ENCODE results near the gene INPP5F.
A peak's percentile ranks its signal among the peaks of the same experiment; 100 is the strongest.
"Not testable (repeated sequence)": the region's sequence is repeated elsewhere in the genome, so short reads cannot be mapped to it uniquely, and the experiment has no call there.

INPP5F gene

DNA sequence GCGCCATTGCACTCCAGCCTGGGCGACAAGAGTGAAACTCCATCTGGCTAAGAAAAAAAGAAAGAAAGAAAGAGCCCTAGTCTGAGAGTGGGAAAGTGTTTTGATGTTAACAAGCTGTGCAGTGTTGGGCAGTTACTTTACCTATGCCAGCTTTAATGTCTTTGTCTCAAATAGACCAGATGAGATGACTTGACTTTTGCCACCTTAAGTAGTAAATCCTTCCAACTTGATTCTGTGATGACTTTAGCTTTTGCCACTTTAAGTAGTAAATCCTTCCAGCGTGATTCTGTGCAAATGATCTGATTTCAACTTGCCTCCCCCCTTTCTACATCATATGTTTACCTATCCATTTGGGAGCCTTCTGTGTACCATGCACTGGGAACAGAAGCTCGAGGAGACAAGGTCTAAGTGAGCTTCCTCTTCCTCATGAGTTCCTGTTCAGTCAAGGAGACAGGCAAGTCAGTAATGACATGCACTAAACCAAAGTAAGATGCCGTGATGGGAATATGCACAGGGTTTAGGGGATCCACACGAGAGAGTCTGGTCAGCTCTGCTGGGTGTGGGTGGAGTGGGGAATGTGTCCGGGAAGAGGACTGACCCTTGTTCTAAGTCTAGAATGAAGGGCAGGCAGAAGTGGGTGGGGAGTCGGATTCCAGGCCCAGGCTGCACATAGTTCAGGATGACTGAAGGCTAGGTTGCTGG, 17.2 kb downstream of the INPP5F start:
- ATAC-seq: no peak

DNA sequence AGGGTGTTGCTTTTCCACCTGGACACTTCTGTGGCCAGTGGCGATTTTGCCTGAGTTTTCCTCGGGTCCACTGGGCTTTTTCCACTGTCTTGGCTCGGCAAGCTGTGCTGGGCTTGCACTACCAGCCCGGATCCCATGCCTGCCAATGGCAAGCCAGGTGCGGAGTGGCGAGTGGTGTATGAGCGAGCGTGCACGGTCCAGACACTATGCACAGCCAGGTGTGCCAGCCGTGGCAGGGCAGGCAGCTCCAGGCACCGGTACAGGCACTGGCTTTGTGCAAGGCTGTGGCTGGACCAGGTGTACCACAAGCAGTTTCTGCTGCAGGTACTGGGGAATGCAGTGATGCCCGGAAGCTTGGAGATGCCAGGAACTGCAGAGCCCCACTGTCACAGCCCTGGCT, 22.1 kb downstream of the INPP5F start:
- ATAC-seq: no peak

DNA sequence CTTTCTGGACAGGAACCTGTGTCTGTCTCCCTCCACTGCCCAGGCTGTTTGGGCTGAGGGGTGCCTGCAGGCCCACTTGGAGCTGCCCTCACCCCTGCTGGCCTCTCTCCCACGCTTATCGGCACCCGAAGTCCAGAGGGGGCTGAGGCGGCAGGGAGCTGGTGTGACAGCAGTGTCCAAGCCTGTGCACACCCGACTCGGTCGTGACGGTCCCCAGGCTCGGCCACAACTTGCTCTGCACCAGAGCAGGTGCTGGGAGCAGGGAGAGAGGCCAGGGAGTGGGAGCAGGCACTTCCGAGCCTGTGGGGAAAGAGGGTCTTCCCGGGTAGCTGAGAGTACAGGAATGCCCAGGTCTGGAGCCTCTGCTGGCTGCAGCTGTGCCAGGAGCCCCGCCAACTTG, 23.0 kb downstream of the INPP5F start:
- ATAC-seq: no peak

DNA sequence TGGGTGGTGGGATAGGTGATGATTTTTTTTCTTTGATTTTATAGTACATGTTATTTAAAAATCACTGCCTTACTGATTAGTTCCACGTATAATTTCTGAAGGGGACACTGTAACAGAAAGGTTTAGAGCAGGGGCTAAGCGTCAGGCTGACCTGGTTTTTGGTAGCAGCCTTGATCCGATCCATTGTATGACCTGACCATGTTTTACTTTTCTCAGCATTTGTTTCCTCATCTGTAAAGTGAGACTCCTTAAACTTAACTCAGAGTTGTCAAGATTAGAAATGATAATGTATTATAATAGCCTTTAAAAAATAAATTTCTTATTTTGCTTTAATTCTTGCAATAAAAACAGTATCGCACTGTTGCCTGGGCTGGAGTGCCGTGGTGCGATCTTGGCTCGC, 23.6 kb downstream of the INPP5F start:
- ATAC-seq: no peak

DNA sequence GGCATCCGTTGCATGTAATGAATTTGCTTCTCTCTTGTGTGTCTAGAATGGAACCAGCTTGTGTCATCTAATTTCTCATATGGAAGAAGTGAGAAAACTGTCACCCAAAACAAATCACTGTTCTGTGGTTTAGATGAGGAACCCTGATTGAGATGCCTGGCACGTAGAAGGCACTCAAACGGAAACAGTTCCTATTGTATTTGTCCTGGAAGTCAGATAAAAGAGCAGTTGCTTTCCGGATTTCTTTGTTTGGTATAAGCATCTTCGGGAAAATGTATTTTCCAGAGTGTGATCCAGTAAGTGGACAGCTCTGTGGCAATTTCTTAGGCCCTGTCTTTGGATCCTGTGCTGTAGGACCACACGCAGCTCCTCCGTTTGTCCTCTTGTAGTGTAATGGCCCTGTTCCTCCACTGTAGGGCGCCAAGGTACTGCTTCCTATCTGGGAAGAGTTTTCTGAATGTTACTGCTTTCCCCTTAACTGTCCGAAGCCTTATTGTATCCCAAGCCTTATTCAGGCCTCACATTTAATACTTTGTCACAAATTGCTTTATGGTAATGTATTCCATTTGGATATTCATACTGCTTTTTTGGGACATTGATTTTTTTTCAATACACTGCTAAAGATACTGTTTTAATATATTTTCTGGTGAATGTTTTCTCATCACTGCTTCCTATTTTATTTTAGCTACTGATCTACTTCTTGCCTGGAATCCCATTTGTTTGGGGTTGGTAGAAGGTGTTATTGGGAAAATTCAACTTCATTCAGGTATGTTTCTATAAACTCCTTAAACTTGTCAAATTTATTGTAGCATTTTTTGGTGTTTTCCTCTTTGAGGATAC, 24.8 kb downstream of the INPP5F start:
- ATAC-seq: peak; percentile 79 to 81

DNA sequence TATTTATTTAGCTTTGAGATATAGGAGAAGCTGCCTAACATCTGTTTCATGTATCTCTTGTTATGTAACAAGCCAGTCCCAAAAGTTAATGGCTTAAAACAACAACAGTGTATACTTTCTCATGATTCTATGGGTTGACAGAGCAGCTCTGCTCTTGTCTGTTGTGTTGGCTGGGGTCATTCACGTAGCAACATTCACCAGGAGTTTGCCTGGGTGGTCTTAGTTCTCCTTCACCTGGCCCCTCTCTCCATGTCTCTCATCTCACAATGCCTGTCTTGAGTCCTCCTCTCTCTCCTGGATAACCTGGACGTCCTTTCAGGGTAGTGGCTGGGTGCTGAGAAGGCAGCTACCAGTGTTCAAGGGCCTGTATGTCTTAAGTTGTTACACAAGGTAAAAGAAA, 27.5 kb downstream of the INPP5F start:
- ATAC-seq: no peak

DNA sequence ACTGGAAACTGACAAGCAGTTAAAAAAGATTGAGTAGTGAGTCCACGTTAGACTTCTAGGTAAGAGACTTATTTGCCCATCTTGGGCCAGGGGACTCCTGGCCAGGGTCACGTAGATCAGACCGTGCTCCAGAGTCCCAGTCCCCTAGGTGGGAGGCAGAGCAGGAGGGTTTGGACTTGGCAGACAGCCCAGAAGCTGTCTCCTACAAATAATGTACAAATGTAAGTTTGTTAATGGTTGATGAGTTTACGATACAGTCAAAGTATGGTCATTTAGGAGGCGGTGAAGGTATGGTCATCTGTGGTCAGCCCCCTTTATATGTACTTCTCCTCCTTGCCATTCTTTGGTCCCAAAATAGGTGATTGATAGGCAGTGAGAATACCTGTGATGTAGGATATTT, 28.2 kb downstream of the INPP5F start:
- ATAC-seq: no peak

DNA sequence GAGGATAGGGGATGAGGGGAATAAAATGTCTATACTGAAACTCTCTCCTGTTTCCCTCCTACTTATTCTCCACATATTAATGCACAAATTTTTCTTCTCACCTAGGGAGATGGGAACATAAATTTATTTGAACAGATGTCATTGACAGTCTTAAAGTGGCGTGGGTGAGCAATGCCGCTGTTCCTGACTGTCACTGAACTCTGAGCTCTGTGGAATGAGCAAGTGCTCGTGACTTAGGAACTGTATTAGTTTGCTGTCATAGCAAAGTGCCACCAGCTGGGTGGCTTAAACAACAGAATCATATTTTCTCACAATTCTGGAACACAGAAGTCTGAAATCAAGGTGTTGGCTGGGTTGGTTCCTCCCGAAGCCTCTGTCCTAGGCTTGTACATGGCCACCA, 29.1 kb downstream of the INPP5F start:
- ATAC-seq: no peak

DNA sequence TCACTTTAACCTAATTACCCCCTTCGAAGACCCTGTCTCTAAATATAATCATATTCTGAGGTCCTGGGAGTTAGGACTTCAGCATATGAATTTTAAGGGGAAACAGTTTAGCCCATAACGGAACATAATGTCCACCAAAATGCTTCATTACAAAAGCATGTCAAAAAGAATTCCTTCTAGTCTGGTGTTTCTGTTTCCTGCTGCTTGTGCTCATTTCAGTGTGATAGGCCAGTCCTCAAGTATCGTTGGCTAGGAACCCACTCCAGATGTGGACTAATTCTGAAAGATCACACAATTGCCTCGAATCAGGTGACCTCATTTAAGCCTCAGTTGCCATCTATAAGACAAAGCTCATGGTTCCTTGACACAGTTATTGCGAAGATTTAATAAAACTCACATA, 29.6 kb downstream of the INPP5F start:
- ATAC-seq: no peak

DNA sequence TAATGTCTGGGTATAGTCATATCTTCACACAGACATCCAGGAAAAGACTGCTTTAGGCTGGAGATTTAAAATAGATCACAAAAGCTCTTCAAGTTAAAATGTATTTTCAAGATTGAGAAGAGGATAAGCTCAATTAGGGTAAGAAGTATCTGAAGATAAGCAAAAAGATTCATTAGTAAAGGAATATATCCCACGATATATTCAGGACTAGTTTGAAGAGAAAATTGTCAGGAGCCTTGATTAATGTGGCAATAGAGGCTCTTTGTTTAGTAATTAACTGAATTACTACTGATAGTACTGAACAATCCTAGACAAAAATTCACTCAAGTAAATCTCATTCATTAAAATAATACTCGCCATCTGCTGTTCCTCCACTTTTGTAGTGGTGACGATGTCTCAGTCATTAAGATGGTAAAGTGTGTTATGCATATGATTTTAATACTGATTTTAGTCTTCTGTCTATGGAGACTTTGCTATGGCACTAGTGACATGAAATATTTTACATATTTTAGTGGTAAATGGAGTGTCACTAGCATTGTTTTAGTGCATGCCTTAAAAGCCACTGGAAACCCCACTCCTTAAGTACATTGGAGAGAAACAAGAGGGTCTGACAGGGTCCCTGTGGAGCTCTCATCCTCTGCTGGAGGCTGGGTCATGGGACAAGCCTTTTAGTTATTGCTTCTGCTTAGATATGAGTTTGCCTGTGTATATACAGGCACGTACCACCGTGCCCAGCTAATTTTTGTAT, 32.8 kb downstream of the INPP5F start:
- ATAC-seq: no peak

DNA sequence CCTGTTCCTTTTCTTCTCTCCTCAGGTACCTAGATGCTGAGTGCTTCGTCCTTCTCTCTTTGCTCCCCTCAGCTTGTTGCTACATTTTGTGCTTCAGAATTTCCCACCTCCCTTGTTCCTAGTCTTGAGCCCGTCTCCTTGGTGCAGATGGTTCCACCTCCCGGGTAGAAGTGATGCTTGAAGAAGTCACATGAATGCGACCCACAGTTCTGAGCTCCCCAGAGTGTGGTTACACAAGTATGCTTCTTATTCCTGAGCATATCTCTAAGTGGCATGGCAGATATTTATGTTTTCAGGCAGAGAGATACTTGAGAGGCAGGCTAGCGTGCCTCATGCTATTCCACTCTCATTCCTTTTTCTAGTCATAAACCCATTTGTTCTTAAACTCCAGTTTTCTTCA, 34.0 kb downstream of the INPP5F start:
- no peak for ATAC-seq

DNA sequence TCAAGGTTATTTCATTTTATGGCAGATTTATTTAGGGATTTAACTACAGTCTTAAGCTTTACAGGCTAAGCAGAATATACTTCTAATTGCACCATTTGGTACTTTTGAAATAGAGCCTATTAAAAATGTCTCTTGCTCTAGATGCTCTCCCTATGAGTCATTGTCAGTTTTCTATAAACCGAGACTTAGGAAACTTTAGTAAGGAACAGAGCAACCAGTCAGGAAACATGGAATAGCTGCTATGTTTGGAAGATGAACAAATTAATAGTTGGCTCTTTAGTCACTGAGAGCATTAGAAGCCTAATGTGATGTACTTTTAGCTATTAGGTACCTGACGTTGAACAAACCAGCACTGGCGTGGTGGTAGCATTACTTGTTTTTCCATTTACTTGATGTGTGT, 35.3 kb downstream of the INPP5F start:
- no peak for ATAC-seq

DNA sequence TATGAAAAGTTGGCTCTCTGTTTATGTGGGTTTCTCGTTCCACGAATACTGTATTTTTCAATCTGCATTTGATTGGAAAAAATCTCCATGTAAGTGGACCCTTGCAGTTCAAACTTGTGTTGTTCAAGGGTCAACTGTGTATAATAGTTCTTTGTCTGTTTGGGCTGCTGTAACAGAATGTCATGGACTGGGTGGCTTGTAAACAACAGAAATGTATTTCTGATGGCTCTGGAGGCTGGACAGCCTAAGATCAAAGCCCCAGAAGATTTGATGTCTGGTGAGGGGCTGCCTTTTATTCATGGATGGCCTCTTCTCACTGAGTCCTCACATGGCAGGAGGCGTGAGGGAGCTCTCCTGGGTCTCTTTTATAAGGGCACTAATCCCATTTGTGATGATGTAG, 36.2 kb downstream of the INPP5F start:
- no peak for ATAC-seq

DNA sequence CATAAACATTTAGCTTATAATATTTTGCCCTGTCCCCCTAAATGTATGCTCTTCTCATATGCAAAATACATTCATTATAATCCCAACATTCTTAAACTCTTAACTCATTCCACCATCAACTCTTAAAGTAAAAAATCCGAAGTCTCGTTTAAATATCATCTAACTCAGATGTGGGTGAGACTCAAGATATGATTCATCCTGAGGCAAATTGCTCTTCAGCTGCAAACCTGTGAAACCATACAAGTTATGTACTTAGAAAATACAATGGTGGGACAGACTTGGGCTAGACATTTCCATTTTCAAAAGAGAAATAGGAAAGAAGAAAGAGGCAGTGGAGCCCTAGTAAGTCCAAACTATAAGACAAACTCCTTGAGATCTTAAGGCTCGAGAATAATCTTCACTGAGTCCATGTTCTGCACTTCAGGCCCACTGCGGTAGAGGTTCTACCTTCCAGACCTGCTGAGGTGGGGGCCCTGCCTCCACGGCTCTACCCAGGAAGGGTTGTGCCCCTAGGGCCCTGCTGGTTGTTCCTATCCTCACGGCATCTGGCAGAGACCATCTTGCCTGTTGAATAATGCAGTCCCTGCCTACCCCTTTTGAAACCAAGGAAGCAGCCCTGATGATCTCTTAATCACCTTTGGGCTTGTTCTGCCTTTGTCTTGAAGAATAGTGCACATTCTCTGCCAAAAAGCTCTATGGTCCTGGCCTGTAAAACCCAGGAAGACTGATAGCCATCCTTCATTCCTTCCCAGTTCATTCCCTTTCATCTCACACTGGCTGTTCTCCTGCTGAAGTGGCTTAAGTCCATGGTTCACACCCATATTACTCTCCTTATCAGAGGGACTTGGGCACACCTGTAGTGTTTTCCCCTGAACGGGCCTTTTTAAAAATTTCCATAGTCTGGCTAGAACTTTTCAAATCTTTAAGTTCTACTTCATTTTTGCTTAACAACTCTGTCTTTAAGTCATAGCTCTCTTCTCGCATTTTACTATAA, 37.3 kb downstream of the INPP5F start:
- peak; percentile 49 to 58 for ATAC-seq

DNA sequence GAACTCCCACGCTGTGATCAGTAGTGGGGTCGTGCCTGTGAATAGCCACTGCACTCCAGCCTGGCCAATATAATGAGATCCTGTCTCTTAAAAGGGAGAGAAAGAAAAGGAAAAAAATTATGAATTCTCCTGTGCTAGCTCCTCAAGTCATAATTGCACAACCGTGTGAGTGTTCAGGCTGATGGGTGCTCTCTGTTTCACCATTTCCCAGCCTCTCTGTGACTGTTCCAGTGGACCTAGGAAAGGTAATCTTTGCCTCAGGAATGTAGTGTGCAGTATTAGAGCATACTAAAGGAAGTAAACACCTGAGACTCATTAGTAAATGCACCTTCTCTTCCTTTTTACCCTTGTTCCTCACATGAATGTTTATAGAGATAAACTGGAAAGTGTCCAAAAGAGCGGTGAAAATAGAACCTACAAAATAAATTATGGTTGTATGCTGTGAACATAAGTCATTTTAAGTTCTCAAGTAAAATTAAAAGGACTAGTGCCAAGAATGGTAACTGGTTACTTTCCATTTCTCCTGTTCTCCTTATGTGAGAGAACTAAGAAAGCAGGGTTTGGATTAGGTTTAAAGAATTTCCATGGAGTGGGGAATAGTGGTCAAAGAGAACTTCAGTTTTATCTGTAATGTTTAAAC, 42.7 kb downstream of the INPP5F start:
- no peak for ATAC-seq

DNA sequence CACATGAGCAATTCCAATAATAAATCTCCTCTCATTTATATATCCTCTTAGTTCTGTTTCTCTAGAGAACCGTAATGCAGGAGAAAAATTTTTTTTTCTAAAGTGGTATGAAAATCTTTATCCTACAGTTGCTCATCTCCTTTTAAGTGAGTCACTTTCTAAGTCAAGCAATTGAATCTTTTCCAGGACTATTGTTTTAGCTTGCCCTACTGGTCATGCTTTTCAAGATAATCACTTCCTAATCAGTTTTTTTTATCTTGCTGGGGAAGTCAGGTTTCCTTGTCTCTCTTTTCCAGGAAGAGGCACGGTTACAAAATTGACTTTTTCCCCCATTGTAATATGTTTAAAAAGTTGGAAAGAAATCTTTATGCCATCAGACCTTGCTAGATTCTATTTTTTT, 44.0 kb downstream of the INPP5F start:
- no peak for ATAC-seq

DNA sequence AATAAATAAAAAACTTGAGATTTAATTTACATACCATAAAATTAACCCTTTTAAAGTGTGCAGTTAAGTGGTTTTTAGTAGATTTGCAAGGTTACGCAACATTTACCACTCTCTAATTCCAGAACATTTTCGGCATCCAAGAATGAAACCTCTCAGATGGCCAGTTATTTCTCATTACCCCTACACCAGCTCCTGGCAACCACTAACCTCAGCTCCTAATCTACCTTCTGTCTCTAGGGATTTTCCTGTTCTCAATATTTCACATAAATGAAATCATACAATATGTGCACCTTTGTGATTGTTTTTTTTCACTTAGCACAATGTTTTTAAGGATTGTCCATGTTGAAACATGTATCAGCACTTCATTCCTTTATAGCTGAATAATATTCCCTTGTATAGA, 45.1 kb downstream of the INPP5F start:
- no peak for ATAC-seq

DNA sequence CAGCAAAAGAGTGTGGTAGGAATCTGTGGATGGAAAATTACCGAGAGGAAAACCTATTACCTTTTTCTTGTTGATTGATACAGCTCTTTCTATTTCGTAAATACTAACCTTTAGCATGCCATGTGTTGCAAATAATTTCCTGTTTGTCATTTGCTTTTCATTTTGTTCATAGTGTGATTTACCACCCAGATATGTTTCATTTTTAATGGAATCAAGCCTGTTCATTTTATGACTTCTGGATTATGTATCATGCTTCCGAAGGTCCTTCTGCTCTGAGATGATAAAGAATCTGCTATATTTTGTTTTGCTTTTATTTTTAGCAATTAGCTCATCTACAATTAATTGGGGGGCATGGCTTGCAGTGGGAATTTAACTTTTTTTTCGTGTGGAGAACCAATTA, 46.5 kb downstream of the INPP5F start:
- ATAC-seq: no peak

DNA sequence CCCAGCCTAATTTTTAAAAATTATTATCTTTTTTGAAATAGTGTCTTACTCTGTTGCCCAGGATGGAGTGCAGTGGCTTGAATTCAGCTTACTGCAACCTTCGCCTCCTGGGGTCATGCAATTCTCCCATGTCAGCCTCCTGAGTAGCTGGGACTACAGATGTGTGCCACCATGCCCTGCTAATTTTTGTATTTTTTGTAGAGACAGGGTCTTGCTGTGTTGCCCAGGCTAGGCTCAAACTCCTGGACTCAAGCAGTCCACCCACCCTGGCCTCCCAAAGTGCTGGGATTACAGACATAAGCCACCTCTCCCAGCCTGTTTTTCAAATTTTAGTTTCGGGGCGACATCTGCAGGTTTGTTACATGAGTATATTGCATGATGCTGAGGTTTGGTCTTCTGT, 47.2 kb downstream of the INPP5F start:
- not testable (repeated sequence) for ATAC-seq

DNA sequence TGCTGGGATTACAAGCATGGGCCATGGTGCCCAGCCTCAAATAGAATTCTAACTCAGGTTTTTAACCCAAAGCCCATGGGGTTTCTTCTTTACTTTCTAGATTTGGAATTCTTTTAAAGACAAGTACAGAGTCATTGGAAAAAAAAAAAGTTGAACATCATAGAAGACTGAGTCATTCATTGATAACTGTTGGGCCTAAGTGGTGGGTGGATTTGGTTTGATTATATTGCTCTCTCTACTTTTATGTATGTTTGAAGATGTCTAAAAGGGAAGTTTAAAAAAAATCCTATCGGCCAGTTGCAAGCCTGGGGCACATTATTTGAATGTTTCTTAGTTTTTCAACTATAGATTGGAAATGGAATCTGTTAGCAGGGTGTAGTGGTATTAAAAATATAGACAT, 49.7 kb downstream of the INPP5F start:
- ATAC-seq: peak in 1 of 2 donors; percentile 55

DNA sequence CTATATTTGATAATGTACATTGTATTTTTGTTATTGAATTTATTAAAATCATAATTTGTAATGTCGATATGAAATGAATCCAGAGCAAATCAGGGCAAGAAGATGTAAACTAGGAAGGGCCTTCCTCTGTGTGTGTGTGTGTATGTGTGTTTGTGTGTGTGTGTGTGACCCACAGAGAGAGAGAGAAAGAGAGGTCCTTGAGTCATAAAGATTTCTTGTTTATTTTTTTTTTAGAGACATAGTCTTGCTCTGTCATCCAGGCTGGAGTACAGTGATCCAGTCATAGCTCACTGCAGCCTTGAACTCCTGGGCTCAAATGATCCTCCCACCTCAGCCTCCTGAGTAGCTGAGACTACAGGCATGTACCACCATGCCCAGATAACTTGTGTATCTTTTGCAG, 50.7 kb downstream of the INPP5F start:
- no peak for ATAC-seq

DNA sequence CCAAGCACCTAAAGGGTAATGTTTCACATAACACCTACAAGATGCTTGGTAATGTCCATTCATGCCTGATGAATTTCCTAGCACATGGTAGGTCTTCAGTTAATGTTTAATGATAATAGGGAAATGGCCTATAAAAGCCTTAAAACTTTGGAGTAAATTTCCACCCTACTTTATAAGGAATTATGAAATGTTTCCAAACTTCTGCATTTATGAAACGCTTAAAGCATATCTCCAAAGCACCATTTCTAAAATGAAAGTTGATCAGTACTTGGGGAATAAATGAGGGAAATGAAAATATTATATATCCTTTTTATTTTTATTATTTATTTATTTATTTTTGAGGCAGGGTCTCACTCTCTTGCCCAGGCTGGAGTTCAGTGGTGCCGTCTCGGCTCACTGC, 51.8 kb downstream of the INPP5F start:
- no peak for ATAC-seq
